Duodenal mucosa (tissue), 2 donors: Measurements from ENCODE around the gene SULT1C3.

Source experiments
- H3K27ac ChIP-seq: one replicate; pipeline ENCODE4 v1.7.0; 2013; ENCODE audit warnings: low read depth, low read length
- H3K27me3 ChIP-seq, 2 donors: one replicate each; pipeline ENCODE4 v1.7.0; 2013; ENCODE audit warnings: low read length in 2 of 2, control low read depth in 1 of 2; ENCODE audit not compliant: insufficient read depth in 2 of 2, control insufficient read depth in 1 of 2
- H3K36me3 ChIP-seq, 2 donors: one replicate each; pipeline ENCODE4 v1.7.0; 2013; ENCODE audit warnings: low read length in 2 of 2, control low read depth in 1 of 2; ENCODE audit not compliant: insufficient read depth in 2 of 2, control insufficient read depth in 1 of 2
- H3K4me1 ChIP-seq, 2 donors: one replicate each; pipeline ENCODE4 v1.7.0; 2013; ENCODE audit warnings: low read length in 2 of 2, control low read depth in 1 of 2; ENCODE audit not compliant: insufficient read depth in 2 of 2, control insufficient read depth in 1 of 2
- H3K4me3 ChIP-seq, 2 donors: one replicate each; pipeline ENCODE4 v1.7.0; 2013; ENCODE audit warnings: low read length in 2 of 2, low read depth in 1 of 2
- H3K9ac ChIP-seq, 2 donors: one replicate each; pipeline ENCODE4 v1.7.0; 2013; ENCODE audit warnings: low read length in 2 of 2, low read depth in 1 of 2
- H3K9me3 ChIP-seq, 2 donors: one replicate each; pipeline ENCODE4 v1.7.0; 2013; ENCODE audit warnings: low read length in 2 of 2, control low read depth in 1 of 2; ENCODE audit not compliant: control insufficient read depth in 1 of 2

SULT1C3 gene

DNA sequence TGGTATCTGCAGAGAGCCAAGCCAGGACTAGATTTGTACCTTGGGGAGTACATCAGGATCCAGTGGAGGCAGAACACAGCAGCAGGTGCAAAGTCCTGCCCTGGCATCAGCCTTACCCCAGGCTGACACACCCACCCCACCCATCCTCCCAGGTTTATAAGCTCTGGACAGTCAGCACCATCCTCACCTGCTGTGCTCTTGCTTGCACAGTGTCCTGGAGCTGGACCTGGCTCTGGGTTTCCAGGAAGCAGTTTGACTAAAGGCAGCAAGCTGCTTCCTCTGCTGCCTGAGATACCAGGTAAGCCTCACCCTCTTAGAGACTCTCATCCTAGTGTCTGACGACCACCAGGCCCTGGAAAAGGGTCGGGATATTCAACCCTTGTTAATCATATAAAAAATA lies at the start of gene SULT1C3:
Gene SULT1C3 (plus strand): TSS at position 183 of the 400 bp plus-strand sequence. CDS start 7,227 bp downstream, outside the sequence.
- Histone ChIP-seq H3K36me3 (no peaks in the 10 kb centered on the region), H3K4me3 (no peak within 1 kb of the TSS), H3K9ac (no peak within 1 kb of the TSS), H3K4me1 (peaks cover 0 to 5% of the 10 kb centered on the region in 2 donors), H3K27me3 (no peaks in the 10 kb centered on the region), H3K9me3 (peaks cover 5 to 9% of the 10 kb centered on the region in 2 donors), H3K27ac (no peak within 1 kb of the TSS)

GRCh38 chr2:108193251-108193650 lies 46.5 kb upstream of the SULT1C3 start:
- Histone ChIP-seq H3K36me3 (no peaks in the 10 kb centered on the region), H3K4me3 (no peak overlapping the region)

GRCh38 chr2:108194409-108195132 lies 45.2 kb upstream of the SULT1C3 start:
- Histone ChIP-seq H3K4me3 (no peak overlapping the region), H3K27me3 (no peaks in the 10 kb centered on the region), H3K27ac (no peak overlapping the region), H3K36me3 (no peaks in the 10 kb centered on the region), H3K9me3 (no peaks in the 10 kb centered on the region), H3K4me1 (no peaks in the 10 kb centered on the region), H3K9ac (no peak overlapping the region)

More at GRCh38 chr2:108193251-108193650, 46.5 kb upstream of the SULT1C3 start:
- Histone ChIP-seq H3K9me3 (no peaks in the 10 kb centered on the region), H3K9ac (no peak overlapping the region), H3K27ac (no peak overlapping the region), H3K4me1 (no peaks in the 10 kb centered on the region), H3K27me3 (no peaks in the 10 kb centered on the region)

DNA sequence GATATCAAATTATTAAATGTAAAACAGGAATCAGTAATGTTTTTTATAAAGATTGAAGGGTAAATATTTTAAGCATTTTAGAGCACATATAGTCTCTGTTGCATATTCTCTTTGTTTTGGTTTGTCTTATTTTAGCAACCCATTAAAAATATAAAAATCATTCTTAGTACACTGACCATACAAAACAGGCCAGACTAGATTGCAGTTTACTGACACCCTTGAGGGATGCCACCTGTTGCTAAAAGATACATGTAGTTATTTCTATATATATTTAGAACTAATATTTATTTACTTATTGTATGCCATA lies 44.7 kb upstream of the SULT1C3 start:
- no peaks in the 10 kb centered on the region for H3K27me3 ChIP-seq
- no peak overlapping the region for H3K27ac ChIP-seq
- H3K4me1 ChIP-seq, result no peaks in the 10 kb centered on the region
- H3K36me3 ChIP-seq, result no peaks in the 10 kb centered on the region
- H3K9me3 ChIP-seq, result no peaks in the 10 kb centered on the region
- H3K9ac ChIP-seq, result no peak overlapping the region
- no peak overlapping the region for H3K4me3 ChIP-seq

GRCh38 chr2:108199726-108200125 lies 40.0 kb upstream of the SULT1C3 start:
- Histone ChIP-seq H3K27ac (no peak overlapping the region), H3K4me3 (no peak overlapping the region), H3K36me3 (no peaks in the 10 kb centered on the region), H3K4me1 (no peaks in the 10 kb centered on the region), H3K9me3 (no peaks in the 10 kb centered on the region), H3K27me3 (no peaks in the 10 kb centered on the region), H3K9ac (no peak overlapping the region)

- no peak overlapping the region for H3K27ac ChIP-seq
- no peak overlapping the region for H3K4me3 ChIP-seq
- H3K36me3 ChIP-seq, result no peaks in the 10 kb centered on the region
- H3K9me3 ChIP-seq, result no peaks in the 10 kb centered on the region
- H3K9ac ChIP-seq, result no peak overlapping the region
- no peaks in the 10 kb centered on the region for H3K4me1 ChIP-seq
- no peaks in the 10 kb centered on the region for H3K27me3 ChIP-seq
Observed at GRCh38 chr2:108200569-108200968, 39.2 kb upstream of the SULT1C3 start.

DNA sequence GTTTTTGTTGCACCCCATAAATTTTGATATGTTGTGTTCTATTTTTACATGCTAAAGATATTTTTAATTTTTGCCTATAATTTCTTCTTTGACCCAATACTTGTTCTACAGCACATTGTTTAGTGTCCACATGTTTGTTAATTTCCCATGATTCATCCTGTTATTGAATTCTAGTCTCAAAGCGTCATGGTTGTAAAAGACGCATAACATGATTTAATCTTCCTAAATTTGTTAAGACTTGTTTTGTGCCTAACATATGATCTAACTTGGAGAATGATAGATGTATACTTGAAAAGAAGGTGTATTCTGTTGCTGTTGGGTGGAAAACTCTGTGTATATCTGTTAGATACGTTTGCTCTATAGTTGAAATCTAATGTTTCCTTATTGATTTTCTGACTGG lies 27.1 kb upstream of the SULT1C3 start:
- Histone ChIP-seq H3K9ac (no peak overlapping the region), H3K9me3 (no peaks in the 10 kb centered on the region), H3K4me1 (peaks cover 12 to 13% of the 10 kb centered on the region in 2 donors), H3K27ac (no peak overlapping the region), H3K27me3 (no peaks in the 10 kb centered on the region), H3K36me3 (no peaks in the 10 kb centered on the region), H3K4me3 (no peak overlapping the region)

DNA sequence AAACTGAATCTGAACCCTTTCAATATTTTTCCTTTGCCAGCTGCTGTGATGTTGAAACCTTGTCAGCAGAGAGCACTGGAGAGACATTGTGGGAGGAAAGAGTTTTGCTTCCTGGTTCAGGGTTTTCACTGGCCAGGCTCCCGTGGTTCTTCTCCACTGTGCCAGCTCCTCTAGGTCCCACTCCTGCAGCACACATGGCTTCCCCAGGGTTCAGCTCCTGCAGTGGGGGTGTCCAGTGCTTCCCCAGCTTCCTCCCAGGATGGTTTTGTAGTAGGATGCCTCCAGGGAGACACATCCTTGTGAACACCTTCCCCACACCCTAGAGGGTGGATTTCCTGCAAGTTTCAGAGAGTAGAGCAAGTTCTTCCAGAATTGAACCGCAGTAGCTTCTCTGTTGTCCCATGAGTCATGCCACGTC lies 24.0 kb upstream of the SULT1C3 start:
- Histone ChIP-seq H3K9me3 (no peaks in the 10 kb centered on the region), H3K9ac (no peak overlapping the region), H3K27me3 (no peaks in the 10 kb centered on the region), H3K27ac (no peak overlapping the region), H3K4me1 (peaks cover 13 to 20% of the 10 kb centered on the region in 2 donors), H3K36me3 (no peaks in the 10 kb centered on the region), H3K4me3 (no peak overlapping the region)

- peaks cover 13 to 20% of the 10 kb centered on the region in 2 donors for H3K4me1 ChIP-seq
- H3K27ac ChIP-seq, result no peak overlapping the region
- no peaks in the 10 kb centered on the region for H3K36me3 ChIP-seq
- H3K4me3 ChIP-seq, result no peak overlapping the region
- H3K9me3 ChIP-seq, result no peaks in the 10 kb centered on the region
- H3K27me3 ChIP-seq, result no peaks in the 10 kb centered on the region
- H3K9ac ChIP-seq, result no peak overlapping the region
Observed at GRCh38 chr2:108217211-108217610, 22.6 kb upstream of the SULT1C3 start.

GRCh38 chr2:108219688-108220087 lies 20.1 kb upstream of the SULT1C3 start:
- peaks cover 13 to 20% of the 10 kb centered on the region in 2 donors for H3K4me1 ChIP-seq
- no peak overlapping the region for H3K27ac ChIP-seq

More at GRCh38 chr2:108219688-108220087, 20.1 kb upstream of the SULT1C3 start:
- Histone ChIP-seq H3K4me3 (no peak overlapping the region), H3K9me3 (peaks cover 12 to 17% of the 10 kb centered on the region in 2 donors), H3K36me3 (no peaks in the 10 kb centered on the region), H3K27me3 (no peaks in the 10 kb centered on the region), H3K9ac (no peak overlapping the region)
